Fibroblast of the aortic adventitia (primary cell): Measurements from ENCODE around the gene EMC9. TPM values are rescaled to one million over a fixed set of nuclear protein-coding genes. Genes with fewer than 3 reads are reported as not detected.
"Not testable (repeated sequence)": the region's sequence is repeated elsewhere in the genome, so short reads cannot be mapped to it uniquely, and the experiment has no call there.

Experiments used
- DNase-seq: peaks from one replicate; pipeline ENCODE4 v3.0.0-alpha.2; 2010; ENCODE audit warnings: low read depth
- H3K4me3 ChIP-seq: 2 replicates; pipeline ENCODE4 v1.5.1; 2011; ENCODE audit warnings: low read depth, mild to moderate bottlenecking, control low read depth, low read length, moderate library complexity
- total RNA-seq: library from RNA; depleted of rRNA; stranded (reverse); fragments of >200 nt; gene quantifications from 2 replicates; pipeline ENCODE4 v1.2.3, GENCODE V29; 2012; ENCODE audit warnings: low replicate concordance
- TF ChIP-seq, protein P1 (sequence below): IDR thresholded peaks from 2 replicates; pipeline ENCODE4 v1.5.1; 2011; ENCODE audit warnings: mild to moderate bottlenecking, low read length, control low read depth, inconsistent platforms; ENCODE audit not compliant: insufficient read depth

Gene EMC9
- total RNA-seq, 1 donor: 11.9 TPM

DNA sequence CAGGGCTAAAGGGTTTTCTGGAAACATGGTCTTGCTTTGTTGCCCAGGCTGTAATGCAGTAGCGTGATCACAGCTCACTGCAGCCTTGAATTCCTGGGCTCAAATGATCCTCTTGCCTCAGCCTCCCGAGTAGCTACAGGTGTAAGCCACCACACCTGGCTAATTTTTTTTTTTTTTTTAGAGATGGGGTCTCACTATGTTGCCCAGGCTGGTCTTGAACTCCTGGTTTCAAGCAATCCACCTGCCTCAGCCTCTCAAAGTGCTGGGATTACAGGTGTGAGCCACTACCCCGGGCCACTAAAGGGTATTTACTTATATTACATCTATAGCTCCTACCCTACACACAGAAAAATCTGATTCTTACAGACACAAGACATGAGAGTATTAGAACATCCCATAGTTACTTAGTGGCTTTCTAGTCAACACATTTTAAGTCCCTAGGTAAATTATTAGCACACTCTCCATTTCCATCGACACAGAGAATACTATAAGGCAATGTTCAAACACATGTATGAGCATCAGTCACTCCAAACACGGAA, 33.0 kb downstream of the EMC9 start:
- TF ChIP-seq, protein P1, sequence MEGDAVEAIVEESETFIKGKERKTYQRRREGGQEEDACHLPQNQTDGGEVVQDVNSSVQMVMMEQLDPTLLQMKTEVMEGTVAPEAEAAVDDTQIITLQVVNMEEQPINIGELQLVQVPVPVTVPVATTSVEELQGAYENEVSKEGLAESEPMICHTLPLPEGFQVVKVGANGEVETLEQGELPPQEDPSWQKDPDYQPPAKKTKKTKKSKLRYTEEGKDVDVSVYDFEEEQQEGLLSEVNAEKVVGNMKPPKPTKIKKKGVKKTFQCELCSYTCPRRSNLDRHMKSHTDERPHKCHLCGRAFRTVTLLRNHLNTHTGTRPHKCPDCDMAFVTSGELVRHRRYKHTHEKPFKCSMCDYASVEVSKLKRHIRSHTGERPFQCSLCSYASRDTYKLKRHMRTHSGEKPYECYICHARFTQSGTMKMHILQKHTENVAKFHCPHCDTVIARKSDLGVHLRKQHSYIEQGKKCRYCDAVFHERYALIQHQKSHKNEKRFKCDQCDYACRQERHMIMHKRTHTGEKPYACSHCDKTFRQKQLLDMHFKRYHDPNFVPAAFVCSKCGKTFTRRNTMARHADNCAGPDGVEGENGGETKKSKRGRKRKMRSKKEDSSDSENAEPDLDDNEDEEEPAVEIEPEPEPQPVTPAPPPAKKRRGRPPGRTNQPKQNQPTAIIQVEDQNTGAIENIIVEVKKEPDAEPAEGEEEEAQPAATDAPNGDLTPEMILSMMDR: no peak
- no peak for DNase-seq
- H3K4me3 ChIP-seq: no peak overlapping the region

DNA sequence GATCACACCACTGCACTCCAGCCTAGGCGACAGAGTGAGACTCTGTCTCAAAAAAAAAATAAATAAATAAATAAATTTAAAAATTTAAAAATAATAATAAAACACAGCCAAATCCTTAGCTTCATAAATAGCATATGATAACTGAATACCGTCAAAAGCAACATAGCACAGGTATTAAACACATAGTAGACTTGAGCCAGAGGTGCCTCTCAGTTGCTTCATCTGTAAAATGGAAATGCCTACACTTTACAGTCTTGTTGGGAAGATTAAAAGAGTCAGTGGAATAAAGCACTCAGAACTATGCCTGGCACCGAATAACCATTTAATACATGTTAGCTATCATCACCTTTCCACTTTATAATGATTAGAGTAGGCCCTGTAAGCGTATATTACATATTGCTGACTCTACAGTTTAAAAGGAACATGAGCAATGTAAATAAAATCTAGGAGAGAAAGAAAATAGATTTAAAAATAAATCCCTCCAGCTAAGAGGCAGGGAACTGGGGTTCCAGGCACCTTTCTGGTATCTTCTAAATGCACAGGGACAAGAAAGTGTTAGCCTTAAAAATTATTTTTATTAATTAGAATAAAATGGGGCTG, 34.6 kb downstream of the EMC9 start:
- H3K4me3 ChIP-seq: no peak overlapping the region
- no peak for DNase-seq
- TF ChIP-seq, protein P1: no peak

GRCh38 chr14:24105609-24106239, 35.7 kb downstream of the EMC9 start:
- not testable (repeated sequence) for H3K4me3 ChIP-seq, DNase-seq

GRCh38 chr14:24103451-24103850, 37.9 kb downstream of the EMC9 start:
- TF ChIP-seq, protein P1: no peak
- DNase-seq: no peak
- no peak overlapping the region for H3K4me3 ChIP-seq

- H3K4me3 ChIP-seq: no peak overlapping the region
- no peak for DNase-seq
- TF ChIP-seq, protein P1: no peak
Observed at GRCh38 chr14:24102357-24103048, 38.9 kb downstream of the EMC9 start.

- no peak for DNase-seq
- no peak overlapping the region for H3K4me3 ChIP-seq
- TF ChIP-seq, protein P1: no peak
Observed at GRCh38 chr14:24100982-24101494, 40.4 kb downstream of the EMC9 start.
